HepG2 (cell line): Measurements from ENCODE around the gene BCKDHA. TPM values are rescaled to one million over a fixed set of nuclear protein-coding genes. Genes with fewer than 3 reads are reported as not detected.

ENCODE experiments used
- ATAC-seq: fragments of 200-7000 bp; cut with Tn5 transposase; 3 replicates; pipeline ENCODE4 v1.9.1; 2020; ENCODE audit warnings: mild to moderate bottlenecking, moderate library complexity
- BruUV-seq: library from RNA; stranded (reverse); fragments of 400-500 nt; replicated peaks from 2 replicates; lab custom pipeline; 2021; lab: Mats Ljungman, UMichigan
- CTCF ChIA-PET: fragments of 300-600 bp; formaldehyde crosslinking; extraction: SDS; loops from one replicate; lab custom pipeline; 2021; ENCODE audit warnings: low total read pairs, inconsistent platforms, low intra/inter-chr PET ratio; lab: Yijun Ruan, JAX
- POLR2A ChIA-PET: fragments of 350-600 bp; sonication (Branson Sonifier 250); formaldehyde crosslinking; loops from one replicate; lab custom pipeline; 2020; ENCODE audit warnings: antibody characterized with exemption, inconsistent platforms; lab: Yijun Ruan, JAX
- DNase-seq: peaks from one replicate; pipeline ENCODE4 v3.0.0-alpha.2; 2015; ENCODE audit warnings: low spot score
- FAIRE-seq: peaks from 3 replicates; lab custom pipeline; 2011; peaks lifted over from hg19 to GRCh38; lab: Jason Lieb, UNC
- H2AFZ ChIP-seq: one replicate; pipeline ENCODE4 v1.6.1; 2011; ENCODE audit warnings: low read length, inconsistent platforms
- H3K27ac ChIP-seq: fragments of 300-600 bp; 3 replicates; pipeline ENCODE4 v1.8.0; 2011; ENCODE audit warnings: mixed run types, mild to moderate bottlenecking, mixed read lengths, low read length, inconsistent platforms; ENCODE audit not compliant: insufficient read depth; ENCODE audit errors: extremely low read length
- H3K27me3 ChIP-seq, 2 experiments: fragments of 200-600 bp in 1 of 2; 2 replicates in 1 of 2; 3 replicates in 1 of 2; pipeline versions ENCODE4 v1.6.0 to v1.8.0; 2011; ENCODE audit warnings: low read length in 2 of 2, mild to moderate bottlenecking in 2 of 2, moderate library complexity in 2 of 2, inconsistent platforms in 1 of 2; ENCODE audit not compliant: insufficient read depth in 2 of 2, control insufficient read depth in 1 of 2
- H3K36me3 ChIP-seq, 2 experiments: fragments of 200-600 bp in 1 of 2; replicated peaks in 1 of 2; 2 replicates in 1 of 2; 3 replicates in 1 of 2; pipeline versions ENCODE4 v1.5.1 to v1.8.0; 2011; ENCODE audit warnings: low read length in 2 of 2, inconsistent platforms in 1 of 2; ENCODE audit not compliant: insufficient read depth in 2 of 2, control insufficient read depth in 1 of 2
- H3K4me1 ChIP-seq: 2 replicates; pipeline ENCODE4 v1.5.1; 2012; ENCODE audit warnings: low read length, inconsistent platforms; ENCODE audit not compliant: insufficient read depth
- H3K4me2 ChIP-seq: 2 replicates; pipeline ENCODE4 v1.6.0; 2011; ENCODE audit warnings: low read depth, low read length, inconsistent platforms
- H3K4me3 ChIP-seq, 3 experiments: fragments of 200-600 bp in 1 of 3; sonication (generic), shearing (Covaris generic) in 1 of 3; replicated peaks in 1 of 3; 2 replicates each; pipeline ENCODE4 v1.5.1; 2011 to 2016; ENCODE audit warnings: low read length in 3 of 3, inconsistent platforms in 2 of 3, low read depth in 2 of 3, mild to moderate bottlenecking in 2 of 3, control low read depth in 1 of 3, mixed read lengths in 1 of 3; ENCODE audit not compliant: insufficient read depth in 1 of 3
- H3K79me2 ChIP-seq: one replicate; pipeline ENCODE4 v1.6.1; 2011; ENCODE audit warnings: low read length, inconsistent platforms; ENCODE audit not compliant: insufficient read depth
- H3K9ac ChIP-seq: 2 replicates; pipeline ENCODE4 v1.6.0; 2011; ENCODE audit warnings: mild to moderate bottlenecking, low read depth, low read length, inconsistent platforms; ENCODE audit not compliant: insufficient read depth
- H3K9me3 ChIP-seq: 2 replicates; pipeline ENCODE4 v1.5.1; 2012; ENCODE audit warnings: mild to moderate bottlenecking, low read length
- H4K20me1 ChIP-seq: 2 replicates; pipeline ENCODE4 v1.6.0; 2011; ENCODE audit warnings: inconsistent platforms, mild to moderate bottlenecking, low read length, moderate library complexity; ENCODE audit not compliant: insufficient read depth
- ARNT ChIP-seq: fragments of 450-650 bp; IDR thresholded peaks from 2 replicates; pipeline ENCODE4 v1.6.1; 2017
- CHCHD3 ChIP-seq: sonication (generic); formaldehyde crosslinking; IDR thresholded peaks from 2 replicates; pipeline ENCODE4 v1.8.0; 2022; ENCODE audit warnings: mild to moderate bottlenecking, missing genetic modification reagents, moderate library complexity
- CTCF ChIP-seq: sonication (generic); formaldehyde crosslinking; IDR thresholded peaks from 2 replicates; pipeline ENCODE4 v1.5.0; 2020; ENCODE audit warnings: mild to moderate bottlenecking, missing genetic modification reagents, moderate library complexity
- EED ChIP-seq: sonication (generic); formaldehyde crosslinking; IDR thresholded peaks from 2 replicates; pipeline ENCODE4 v1.5.0; 2020; ENCODE audit warnings: mild to moderate bottlenecking, missing genetic modification reagents
- EHMT2 ChIP-seq: fragments of 200-600 bp; sonication (generic); IDR thresholded peaks from 2 replicates; pipeline ENCODE4 v1.7.0; 2017; ENCODE audit warnings: antibody characterized with exemption, low read depth, low read length, borderline replicate concordance
- ESRRA ChIP-seq: sonication (generic); formaldehyde crosslinking; IDR thresholded peaks from 2 replicates; pipeline ENCODE4 v1.5.1; 2020; ENCODE audit warnings: mild to moderate bottlenecking, low read depth, missing genetic modification reagents
- RBM39 ChIP-seq: fragments of 200-400 bp; formaldehyde crosslinking; IDR thresholded peaks from one replicate; pipeline ENCODE4 v1.6.1; 2018; ENCODE audit warnings: antibody characterized with exemption, mild to moderate bottlenecking, low read depth, low read length; ENCODE audit not compliant: poor library complexity, severe bottlenecking
- SALL1 ChIP-seq: sonication (generic); formaldehyde crosslinking; IDR thresholded peaks from 2 replicates; pipeline ENCODE4 v1.8.0; 2022; ENCODE audit warnings: mild to moderate bottlenecking, missing genetic modification reagents
- SOX13 ChIP-seq, 3 experiments: fragments of 450-650 bp in 1 of 3; sonication (generic) in 1 of 3; formaldehyde crosslinking in 1 of 3; IDR thresholded peaks in 2 of 3; conservative IDR thresholded peaks in 1 of 3; 2 replicates each; pipeline versions ENCODE4 v1.5.0 to v1.6.1; 2016 to 2020; ENCODE audit warnings: antibody characterized with exemption in 1 of 3, mild to moderate bottlenecking in 1 of 3, missing compliant biosample characterization in 1 of 3, missing genetic modification reagents in 1 of 3, moderate library complexity in 1 of 3
- ZNF256 ChIP-seq: sonication (generic); formaldehyde crosslinking; conservative IDR thresholded peaks from 2 replicates; pipeline ENCODE4 v1.4.0; 2020; ENCODE audit warnings: missing genetic modification reagents
- ZNF441 ChIP-seq: sonication (generic); formaldehyde crosslinking; IDR thresholded peaks from 2 replicates; pipeline ENCODE4 v1.7.0; 2021; ENCODE audit warnings: missing genetic modification reagents, borderline replicate concordance
- WGBS: methylation state at CpG from one replicate; pipeline ENCODE4 v1.1.6; 2017; ENCODE audit warnings: low lambda C conversion rate; 5-methylcytosine and 5-hydroxymethylcytosine counted together
- in situ Hi-C: cut with HindIII; loops from 2 replicates; pipeline ENCODE4 v1.10.0; 2017; ENCODE audit warnings: low pct_unique_long_range_greater_than_20kb; ENCODE audit not compliant: extremely low pct_ligation_motif_present
- intact Hi-C: fragments of 100-400 bp; cut with micrococcal nuclease; formaldehyde crosslinking; loops from one replicate; pipeline ENCODE4 v1.10.0; 2022; ENCODE audit not compliant: unreplicated experiment
- polyA plus RNA-seq, 8 experiments: library from polyadenylated mRNA; depleted of rRNA in 3 of 8; stranded (reverse) in 7 of 8; unstranded in 1 of 8; fragments of >200 nt; fragmentation: Illumina TruSeq in 4 of 8; extraction: Trizol in 4 of 8; gene quantifications; 2 replicates each; pipeline versions ENCODE4 v1.2.1 to v1.2.3, GENCODE V29; 2011 to 2016; ENCODE audit warnings: low read depth in 4 of 8, missing spikeins in 1 of 8, mixed read lengths in 1 of 8; ENCODE audit not compliant: insufficient read depth in 1 of 8
- total RNA-seq, 5 experiments: library from RNA; depleted of rRNA; stranded (reverse); fragments of >200 nt; fragmentation: Illumina TruSeq; extraction: Trizol; gene quantifications; 2 replicates each; pipeline ENCODE4 v1.2.3, GENCODE V29; 2016; ENCODE audit warnings: low read depth in 1 of 5

Gene BCKDHA
- total and polyA plus RNA-seq, 2 of the 13 experiments (the other 11 are each of a cell fraction or from before 2014, with no cell fraction given) = 11.8 to 31.5 TPM

DNA sequence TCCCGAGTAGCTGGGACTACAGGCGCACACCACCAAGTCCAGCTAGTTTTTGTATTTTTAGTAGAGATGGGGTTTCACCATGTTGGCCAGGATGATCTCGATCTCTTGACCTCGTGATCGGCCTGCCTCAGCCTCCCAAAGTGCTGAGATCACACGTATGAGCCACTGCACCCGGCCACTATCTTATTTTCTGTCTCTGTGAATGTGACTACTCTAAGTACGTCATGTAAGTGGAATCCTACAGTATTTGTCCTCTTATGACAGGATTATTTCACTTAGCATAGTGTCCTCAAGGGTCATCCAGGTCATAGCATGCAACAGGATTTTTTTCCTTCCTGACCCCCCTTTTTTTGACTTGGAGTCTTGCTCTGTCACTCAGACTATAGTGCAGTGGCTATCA, 26.1 kb upstream of the BCKDHA start:
- ATAC-seq = no peak
- H3K79me2 ChIP-seq = peaks cover 3% of the 10 kb centered on the region
- no peaks in the 10 kb centered on the region for H3K9me3 ChIP-seq
- no peak overlapping the region for H3K4me2 ChIP-seq
- H2AFZ ChIP-seq = no peak overlapping the region
- no peak for DNase-seq
- TF ChIP-seq EED (CRISPR knock-in tag) (no peak), ZNF256 (CRISPR knock-in tag) (no peak), SOX13 (IDR thresholded peaks at IDR 0.05) (no peak), SOX13 (CRISPR knock-in tag; conservative IDR thresholded peaks at IDR 0.05 in 1 of 2, IDR thresholded peaks at IDR 0.05 in 1 of 2) (no peak), ZNF441 (no peak), EHMT2 (no peak), CHCHD3 (CRISPR knock-in tag) (no peak), RBM39 (no peak)
- in situ Hi-C loops (no loop called here), intact Hi-C loops (no loop called here)
- CTCF ChIA-PET = no interaction called here
- BruUV-seq = no TSS peak
- H3K27ac ChIP-seq = no peak overlapping the region
- H3K9ac ChIP-seq = no peak overlapping the region
- peaks cover 21% of the 10 kb centered on the region for H3K4me1 ChIP-seq
- no peak overlapping the region for H3K4me3 ChIP-seq
- WGBS = 98% methylated on average over 8 of the region's 8 CpGs
- no peak for FAIRE-seq
- POLR2A ChIA-PET = no interaction called here
- no peaks in the 10 kb centered on the region; a peak in 1 of 5 replicates for H3K36me3 ChIP-seq
- no peaks in the 10 kb centered on the region for H3K27me3 ChIP-seq
- H4K20me1 ChIP-seq = no peaks in the 10 kb centered on the region

DNA sequence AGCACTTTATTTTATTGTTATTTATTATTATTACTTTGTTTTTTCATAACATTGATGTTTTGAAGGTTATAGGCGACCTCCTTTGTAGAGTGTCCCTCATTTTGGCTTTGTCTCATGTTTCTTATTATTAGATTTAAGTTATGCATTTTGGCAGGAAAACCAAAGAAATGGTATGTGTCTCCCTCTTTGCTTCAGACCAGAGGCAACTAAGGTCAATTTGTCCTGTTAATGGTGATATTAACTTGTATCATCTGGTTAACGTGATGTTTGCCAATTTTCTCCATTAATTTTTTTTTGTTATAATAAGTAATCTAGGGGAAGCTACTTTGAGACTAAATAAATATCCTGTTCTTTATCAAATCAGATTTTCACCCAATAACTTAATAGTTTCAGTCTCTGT, 25.1 kb upstream of the BCKDHA start:
- no peaks in the 10 kb centered on the region; a peak in 2 of 5 replicates for H3K36me3 ChIP-seq
- in situ Hi-C loops (no loop called here), intact Hi-C loops (no loop called here)
- no peak for FAIRE-seq
- no peaks in the 10 kb centered on the region for H3K27me3 ChIP-seq
- H3K27ac ChIP-seq = no peak overlapping the region
- H4K20me1 ChIP-seq = no peaks in the 10 kb centered on the region
- no peak overlapping the region for H3K4me2 ChIP-seq
- BruUV-seq = no TSS peak
- ChIA-PET CTCF (no interaction called here), POLR2A (interaction anchor here (1.2 to 2.2 kb wide), 2 partner anchors 9 to 67 kb away, joined by 3 to 7 read pairs; partner anchors contain the start of genes B9D2 and DMAC2)
- H2AFZ ChIP-seq = no peak overlapping the region
- H3K9ac ChIP-seq = no peak overlapping the region
- H3K79me2 ChIP-seq = peaks cover 1% of the 10 kb centered on the region
- peaks cover 20% of the 10 kb centered on the region for H3K4me1 ChIP-seq
- no peak for ATAC-seq
- DNase-seq = no peak
- WGBS = 94% methylated on average over 2 of the region's 2 CpGs
- H3K4me3 ChIP-seq = no peak overlapping the region
- TF ChIP-seq ARNT (no peak), SALL1 (CRISPR knock-in tag) (no peak), ESRRA (CRISPR knock-in tag) (no peak), CTCF (CRISPR knock-in tag) (no peak)
- H3K9me3 ChIP-seq = no peaks in the 10 kb centered on the region
